Measurements from ENCODE around the gene SBF2.

- TF ChIP-seq, protein P1, sequence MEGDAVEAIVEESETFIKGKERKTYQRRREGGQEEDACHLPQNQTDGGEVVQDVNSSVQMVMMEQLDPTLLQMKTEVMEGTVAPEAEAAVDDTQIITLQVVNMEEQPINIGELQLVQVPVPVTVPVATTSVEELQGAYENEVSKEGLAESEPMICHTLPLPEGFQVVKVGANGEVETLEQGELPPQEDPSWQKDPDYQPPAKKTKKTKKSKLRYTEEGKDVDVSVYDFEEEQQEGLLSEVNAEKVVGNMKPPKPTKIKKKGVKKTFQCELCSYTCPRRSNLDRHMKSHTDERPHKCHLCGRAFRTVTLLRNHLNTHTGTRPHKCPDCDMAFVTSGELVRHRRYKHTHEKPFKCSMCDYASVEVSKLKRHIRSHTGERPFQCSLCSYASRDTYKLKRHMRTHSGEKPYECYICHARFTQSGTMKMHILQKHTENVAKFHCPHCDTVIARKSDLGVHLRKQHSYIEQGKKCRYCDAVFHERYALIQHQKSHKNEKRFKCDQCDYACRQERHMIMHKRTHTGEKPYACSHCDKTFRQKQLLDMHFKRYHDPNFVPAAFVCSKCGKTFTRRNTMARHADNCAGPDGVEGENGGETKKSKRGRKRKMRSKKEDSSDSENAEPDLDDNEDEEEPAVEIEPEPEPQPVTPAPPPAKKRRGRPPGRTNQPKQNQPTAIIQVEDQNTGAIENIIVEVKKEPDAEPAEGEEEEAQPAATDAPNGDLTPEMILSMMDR (IDR thresholded peaks at IDR 0.05; ENCODE audit: borderline replicate concordance, extremely low read depth, low read length, poor library complexity, severe bottlenecking), result no peak
- TF ChIP-seq EZH2 (IDR thresholded peaks at IDR 0.05; ENCODE audit: borderline replicate concordance, low read depth, low read length, severe bottlenecking), result no peak
Observed at GRCh38 chr11:9756461-9756860, 537.6 kb downstream of the SBF2 start.
